ENCODE measurements around the gene FBL. TPM values are rescaled to one million over a fixed set of nuclear protein-coding genes. Genes with fewer than 3 reads are reported as not detected.
A peak's percentile ranks its signal among the peaks of the same experiment; 100 is the strongest.

The FBL gene
- total and polyA plus RNA-seq, 10 of the 15 experiments (the other 5 are each of a cell fraction or from before 2014, with no cell fraction given): 156 to 1,083 (median 478) TPM

- TF ChIP-seq, protein P1, sequence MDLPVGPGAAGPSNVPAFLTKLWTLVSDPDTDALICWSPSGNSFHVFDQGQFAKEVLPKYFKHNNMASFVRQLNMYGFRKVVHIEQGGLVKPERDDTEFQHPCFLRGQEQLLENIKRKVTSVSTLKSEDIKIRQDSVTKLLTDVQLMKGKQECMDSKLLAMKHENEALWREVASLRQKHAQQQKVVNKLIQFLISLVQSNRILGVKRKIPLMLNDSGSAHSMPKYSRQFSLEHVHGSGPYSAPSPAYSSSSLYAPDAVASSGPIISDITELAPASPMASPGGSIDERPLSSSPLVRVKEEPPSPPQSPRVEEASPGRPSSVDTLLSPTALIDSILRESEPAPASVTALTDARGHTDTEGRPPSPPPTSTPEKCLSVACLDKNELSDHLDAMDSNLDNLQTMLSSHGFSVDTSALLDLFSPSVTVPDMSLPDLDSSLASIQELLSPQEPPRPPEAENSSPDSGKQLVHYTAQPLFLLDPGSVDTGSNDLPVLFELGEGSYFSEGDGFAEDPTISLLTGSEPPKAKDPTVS (IDR thresholded peaks at IDR 0.05; ENCODE audit: low read depth, low read length): no peak
- TF ChIP-seq, protein P2, sequence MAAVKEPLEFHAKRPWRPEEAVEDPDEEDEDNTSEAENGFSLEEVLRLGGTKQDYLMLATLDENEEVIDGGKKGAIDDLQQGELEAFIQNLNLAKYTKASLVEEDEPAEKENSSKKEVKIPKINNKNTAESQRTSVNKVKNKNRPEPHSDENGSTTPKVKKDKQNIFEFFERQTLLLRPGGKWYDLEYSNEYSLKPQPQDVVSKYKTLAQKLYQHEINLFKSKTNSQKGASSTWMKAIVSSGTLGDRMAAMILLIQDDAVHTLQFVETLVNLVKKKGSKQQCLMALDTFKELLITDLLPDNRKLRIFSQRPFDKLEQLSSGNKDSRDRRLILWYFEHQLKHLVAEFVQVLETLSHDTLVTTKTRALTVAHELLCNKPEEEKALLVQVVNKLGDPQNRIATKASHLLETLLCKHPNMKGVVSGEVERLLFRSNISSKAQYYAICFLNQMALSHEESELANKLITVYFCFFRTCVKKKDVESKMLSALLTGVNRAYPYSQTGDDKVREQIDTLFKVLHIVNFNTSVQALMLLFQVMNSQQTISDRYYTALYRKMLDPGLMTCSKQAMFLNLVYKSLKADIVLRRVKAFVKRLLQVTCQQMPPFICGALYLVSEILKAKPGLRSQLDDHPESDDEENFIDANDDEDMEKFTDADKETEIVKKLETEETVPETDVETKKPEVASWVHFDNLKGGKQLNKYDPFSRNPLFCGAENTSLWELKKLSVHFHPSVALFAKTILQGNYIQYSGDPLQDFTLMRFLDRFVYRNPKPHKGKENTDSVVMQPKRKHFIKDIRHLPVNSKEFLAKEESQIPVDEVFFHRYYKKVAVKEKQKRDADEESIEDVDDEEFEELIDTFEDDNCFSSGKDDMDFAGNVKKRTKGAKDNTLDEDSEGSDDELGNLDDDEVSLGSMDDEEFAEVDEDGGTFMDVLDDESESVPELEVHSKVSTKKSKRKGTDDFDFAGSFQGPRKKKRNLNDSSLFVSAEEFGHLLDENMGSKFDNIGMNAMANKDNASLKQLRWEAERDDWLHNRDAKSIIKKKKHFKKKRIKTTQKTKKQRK (IDR thresholded peaks at IDR 0.05; ENCODE audit: low read depth, low read length): no peak
- TF ChIP-seq SREBF1 (IDR thresholded peaks at IDR 0.05; ENCODE audit: low read length) (no peak), ZNF622 (IDR thresholded peaks at IDR 0.05) (no peak), RFX5 (IDR thresholded peaks at IDR 0.05; ENCODE audit: low read depth, low read length) (no peak), IRF4 (IDR thresholded peaks at IDR 0.05; ENCODE audit: low read depth, low read length) (no peak), MEF2B (IDR thresholded peaks at IDR 0.05; ENCODE audit: partially characterized antibody, poor library complexity, severe bottlenecking) (peak; percentile 92), PRDM15 (CRISPR knock-in tag; IDR thresholded peaks at IDR 0.05) (no peak), PAX5 (IDR thresholded peaks at IDR 0.05; ENCODE audit: borderline replicate concordance, low read depth, low read length) (no peak), RCOR1 (conservative IDR thresholded peaks at IDR 0.05; ENCODE audit: low read depth, low read length) (0 out of 2 replicates have a peak, but pooled peaks have one; percentile 71), ATF7 (IDR thresholded peaks at IDR 0.05; ENCODE audit: low read depth) (peak; percentile 43; the same call in 1 of the 2 replicates), NFYA (IDR thresholded peaks at IDR 0.05; ENCODE audit: borderline replicate concordance, low read depth, low read length) (no peak), SP1 (IDR thresholded peaks at IDR 0.05; ENCODE audit: low read depth, low read length) (no peak), RAD21 (IDR thresholded peaks at IDR 0.05; ENCODE audit: insufficient read depth, low read depth, low read length) (peak; percentile 96)
- TF ChIP-seq, protein P3, sequence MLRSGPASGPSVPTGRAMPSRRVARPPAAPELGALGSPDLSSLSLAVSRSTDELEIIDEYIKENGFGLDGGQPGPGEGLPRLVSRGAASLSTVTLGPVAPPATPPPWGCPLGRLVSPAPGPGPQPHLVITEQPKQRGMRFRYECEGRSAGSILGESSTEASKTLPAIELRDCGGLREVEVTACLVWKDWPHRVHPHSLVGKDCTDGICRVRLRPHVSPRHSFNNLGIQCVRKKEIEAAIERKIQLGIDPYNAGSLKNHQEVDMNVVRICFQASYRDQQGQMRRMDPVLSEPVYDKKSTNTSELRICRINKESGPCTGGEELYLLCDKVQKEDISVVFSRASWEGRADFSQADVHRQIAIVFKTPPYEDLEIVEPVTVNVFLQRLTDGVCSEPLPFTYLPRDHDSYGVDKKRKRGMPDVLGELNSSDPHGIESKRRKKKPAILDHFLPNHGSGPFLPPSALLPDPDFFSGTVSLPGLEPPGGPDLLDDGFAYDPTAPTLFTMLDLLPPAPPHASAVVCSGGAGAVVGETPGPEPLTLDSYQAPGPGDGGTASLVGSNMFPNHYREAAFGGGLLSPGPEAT (IDR thresholded peaks at IDR 0.05; ENCODE audit: low read depth): no peak
- TF ChIP-seq, protein P4, sequence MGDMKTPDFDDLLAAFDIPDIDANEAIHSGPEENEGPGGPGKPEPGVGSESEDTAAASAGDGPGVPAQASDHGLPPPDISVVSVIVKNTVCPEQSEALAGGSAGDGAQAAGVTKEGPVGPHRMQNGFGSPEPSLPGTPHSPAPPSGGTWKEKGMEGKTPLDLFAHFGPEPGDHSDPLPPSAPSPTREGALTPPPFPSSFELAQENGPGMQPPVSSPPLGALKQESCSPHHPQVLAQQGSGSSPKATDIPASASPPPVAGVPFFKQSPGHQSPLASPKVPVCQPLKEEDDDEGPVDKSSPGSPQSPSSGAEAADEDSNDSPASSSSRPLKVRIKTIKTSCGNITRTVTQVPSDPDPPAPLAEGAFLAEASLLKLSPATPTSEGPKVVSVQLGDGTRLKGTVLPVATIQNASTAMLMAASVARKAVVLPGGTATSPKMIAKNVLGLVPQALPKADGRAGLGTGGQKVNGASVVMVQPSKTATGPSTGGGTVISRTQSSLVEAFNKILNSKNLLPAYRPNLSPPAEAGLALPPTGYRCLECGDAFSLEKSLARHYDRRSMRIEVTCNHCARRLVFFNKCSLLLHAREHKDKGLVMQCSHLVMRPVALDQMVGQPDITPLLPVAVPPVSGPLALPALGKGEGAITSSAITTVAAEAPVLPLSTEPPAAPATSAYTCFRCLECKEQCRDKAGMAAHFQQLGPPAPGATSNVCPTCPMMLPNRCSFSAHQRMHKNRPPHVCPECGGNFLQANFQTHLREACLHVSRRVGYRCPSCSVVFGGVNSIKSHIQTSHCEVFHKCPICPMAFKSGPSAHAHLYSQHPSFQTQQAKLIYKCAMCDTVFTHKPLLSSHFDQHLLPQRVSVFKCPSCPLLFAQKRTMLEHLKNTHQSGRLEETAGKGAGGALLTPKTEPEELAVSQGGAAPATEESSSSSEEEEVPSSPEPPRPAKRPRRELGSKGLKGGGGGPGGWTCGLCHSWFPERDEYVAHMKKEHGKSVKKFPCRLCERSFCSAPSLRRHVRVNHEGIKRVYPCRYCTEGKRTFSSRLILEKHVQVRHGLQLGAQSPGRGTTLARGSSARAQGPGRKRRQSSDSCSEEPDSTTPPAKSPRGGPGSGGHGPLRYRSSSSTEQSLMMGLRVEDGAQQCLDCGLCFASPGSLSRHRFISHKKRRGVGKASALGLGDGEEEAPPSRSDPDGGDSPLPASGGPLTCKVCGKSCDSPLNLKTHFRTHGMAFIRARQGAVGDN (IDR thresholded peaks at IDR 0.05): no peak
Measured at GRCh38 chr19:39792999-39793546, 53.1 kb downstream of the FBL start (continued).

Measured in GM12878 (cell line).